T-helper 22 cell (primary cell): Measurements from ENCODE around the gene ARHGAP24.

Source experiments
- DNase-seq: peaks from one replicate; pipeline ENCODE4 v3.0.0-alpha.2; 2020; ENCODE audit warnings: low read depth

ARHGAP24 gene

DNA sequence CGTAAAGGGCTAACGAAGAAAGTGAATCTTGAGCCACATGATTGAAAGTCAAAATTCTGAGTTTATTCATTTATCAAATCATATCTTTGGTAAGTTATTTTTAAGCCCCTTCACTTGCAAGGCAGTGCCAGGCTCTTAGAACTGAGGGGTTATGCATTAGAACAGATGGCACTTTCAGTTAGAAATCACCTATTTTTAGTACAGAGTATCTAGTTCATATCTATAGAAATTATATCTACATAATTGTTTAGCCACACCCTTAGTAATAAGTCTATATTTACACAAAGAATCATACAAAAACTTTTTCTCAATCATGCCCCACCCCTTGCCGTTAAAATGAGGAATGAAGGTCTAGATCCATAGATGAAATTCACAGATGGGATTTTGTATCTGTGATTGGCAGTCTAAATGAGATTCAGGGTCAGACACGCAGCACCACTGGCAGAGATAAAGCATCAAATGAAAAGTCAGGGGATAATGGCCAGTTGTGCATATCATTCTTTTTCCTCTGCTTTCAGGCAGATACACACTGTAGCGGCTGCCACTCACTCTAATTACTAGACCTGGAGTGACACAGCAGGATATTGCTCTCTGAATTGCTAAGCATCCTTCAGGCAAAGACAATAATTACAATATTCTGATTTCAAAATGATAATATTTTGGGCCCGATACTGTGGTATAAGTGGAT is 444.4 kb downstream of the ARHGAP24 start:
- DNase-seq = no peak

DNA sequence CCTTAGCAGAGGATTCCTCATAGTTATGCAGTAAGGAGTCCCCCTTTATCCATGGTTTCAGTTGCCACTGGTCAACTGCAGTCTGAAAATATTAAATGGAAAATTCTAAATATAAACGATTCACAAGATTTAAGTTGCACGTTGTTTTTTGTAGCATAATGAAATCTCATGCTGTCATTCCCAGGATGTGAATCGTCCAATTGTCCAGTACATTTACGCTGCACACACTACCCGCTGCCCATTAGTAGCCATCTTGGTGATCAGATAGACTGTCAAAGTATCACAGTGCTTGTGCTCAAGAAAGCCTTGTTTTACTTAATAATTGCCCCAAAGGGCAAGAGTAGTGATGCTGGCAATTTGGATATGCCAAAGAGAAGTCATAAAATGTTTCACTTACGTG is 450.1 kb downstream of the ARHGAP24 start:
- DNase-seq = no peak

- DNase-seq = no peak
These were observed 454.0 kb downstream of the ARHGAP24 start for GRCh38 chr4:85928775-85929591.

- no peak for DNase-seq
These were observed 455.2 kb downstream of the ARHGAP24 start for GRCh38 chr4:85929961-85930665.

DNA sequence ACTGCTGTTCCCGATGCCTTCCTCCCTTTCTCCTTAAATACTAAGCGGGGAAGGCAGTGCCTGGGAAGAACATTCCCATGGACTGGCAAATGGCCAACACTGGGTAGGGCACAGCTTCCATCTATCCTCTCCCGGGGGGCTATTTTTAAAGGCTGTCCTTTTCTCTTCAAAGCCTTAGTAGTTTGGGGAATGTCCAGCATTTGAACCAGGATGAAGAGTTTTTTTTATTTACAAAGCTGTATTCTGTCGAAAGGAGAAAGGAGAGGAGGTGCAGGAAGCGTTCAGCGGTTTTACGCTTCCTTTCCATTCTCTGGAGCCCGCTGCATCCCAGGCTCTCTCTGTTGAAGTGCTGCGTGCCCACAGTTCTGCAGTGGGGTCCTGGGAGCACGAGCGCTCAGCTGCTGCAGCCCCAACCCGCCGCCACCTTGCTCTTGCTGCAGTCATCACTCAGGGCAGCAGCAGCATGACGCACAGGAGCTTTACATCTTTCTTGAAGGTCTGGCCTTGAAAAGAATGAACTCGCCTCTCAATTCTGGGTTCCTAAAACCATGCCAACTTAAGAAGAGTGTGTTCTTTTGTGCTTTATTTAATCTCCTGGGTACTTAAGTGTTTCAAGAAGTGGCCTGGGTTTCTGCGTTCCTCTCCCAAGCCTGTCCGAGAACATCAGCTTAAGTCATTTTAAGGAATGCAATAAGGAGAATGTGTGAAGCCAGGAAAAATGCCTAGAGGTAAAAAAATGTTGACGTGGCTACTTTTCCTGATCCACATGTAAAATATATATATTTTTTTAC is 457.7 kb downstream of the ARHGAP24 start:
- DNase-seq = no peak

DNA sequence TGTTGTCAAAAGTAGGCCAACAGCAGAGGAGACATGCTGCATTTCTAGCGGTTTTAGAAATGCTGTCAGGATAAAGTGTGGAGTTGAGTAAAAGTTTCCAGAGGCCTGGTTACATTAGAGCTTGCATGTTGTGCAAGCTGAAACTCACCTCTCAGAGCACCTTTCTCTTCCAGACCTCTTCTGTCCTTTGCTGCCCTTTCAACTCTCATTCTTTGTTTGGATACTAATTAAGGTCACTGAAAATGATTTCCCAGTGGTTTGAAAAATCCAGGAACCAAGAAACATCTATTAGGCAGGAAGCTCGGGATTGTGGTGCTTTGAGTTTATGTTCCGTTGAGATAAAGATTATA is 458.3 kb downstream of the ARHGAP24 start:
- no peak for DNase-seq

DNA sequence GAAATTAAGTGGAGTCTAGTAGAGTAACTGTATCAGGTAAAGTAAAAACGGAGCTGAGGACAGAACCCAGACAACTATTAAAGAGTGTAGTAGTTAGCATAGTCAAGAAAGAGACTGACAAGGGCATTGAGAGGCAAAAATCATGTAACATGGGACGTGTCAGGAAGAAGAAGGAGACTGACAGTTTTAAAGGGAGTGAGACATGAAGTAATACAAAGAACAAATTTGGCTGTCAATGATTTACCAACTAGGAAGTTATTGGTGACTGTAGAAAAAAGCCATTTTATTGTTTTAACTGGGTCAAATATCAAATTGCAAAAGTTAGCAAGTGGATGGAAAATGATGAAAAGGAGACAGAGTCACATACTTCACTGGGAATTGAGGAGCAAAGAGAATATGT is 462.6 kb downstream of the ARHGAP24 start:
- no peak for DNase-seq

- no peak for DNase-seq
These were observed 463.1 kb downstream of the ARHGAP24 start for GRCh38 chr4:85938062-85938461.

GRCh38 chr4:85938902-85939301 is 464.0 kb downstream of the ARHGAP24 start:
- no peak for DNase-seq

GRCh38 chr4:85939595-85939994 is 464.6 kb downstream of the ARHGAP24 start:
- DNase-seq = no peak

- no peak for DNase-seq
These were observed 465.2 kb downstream of the ARHGAP24 start for GRCh38 chr4:85940151-85940550.

DNA sequence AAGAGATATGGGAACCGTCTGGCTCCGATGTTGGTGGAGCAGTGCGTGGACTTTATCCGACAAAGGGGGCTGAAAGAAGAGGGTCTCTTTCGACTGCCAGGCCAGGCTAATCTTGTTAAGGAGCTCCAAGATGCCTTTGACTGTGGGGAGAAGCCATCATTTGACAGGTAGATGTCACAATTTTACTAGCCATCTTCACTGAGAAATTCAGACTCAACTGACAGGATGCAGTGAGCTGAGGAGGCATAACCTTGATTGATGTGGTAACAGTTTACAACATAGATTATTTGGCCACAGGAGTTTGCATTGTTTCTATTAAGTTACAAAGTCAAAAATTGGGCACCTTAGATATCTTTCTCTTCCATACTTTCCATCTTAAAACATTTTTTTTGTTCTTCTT is 467.2 kb downstream of the ARHGAP24 start:
- DNase-seq = no peak

DNA sequence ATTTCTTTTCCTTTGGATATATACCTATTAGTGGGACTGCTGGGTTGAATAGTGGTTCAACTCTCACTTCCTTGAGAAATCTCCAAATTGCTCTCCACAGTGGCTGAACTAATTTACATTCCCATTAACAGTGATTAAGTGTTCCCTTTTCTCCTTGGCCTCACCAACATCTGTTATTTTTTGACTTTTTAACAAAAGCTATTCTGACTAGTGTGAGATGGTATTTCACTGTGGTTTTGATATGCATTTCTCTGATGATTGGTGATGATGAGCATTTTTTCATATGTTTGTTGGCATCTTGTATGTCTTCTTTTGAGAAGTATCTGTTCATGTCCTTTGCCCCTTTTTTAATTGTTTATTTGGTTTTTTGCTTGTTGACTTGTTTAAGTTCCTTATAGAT is 471.9 kb downstream of the ARHGAP24 start:
- no peak for DNase-seq

DNA sequence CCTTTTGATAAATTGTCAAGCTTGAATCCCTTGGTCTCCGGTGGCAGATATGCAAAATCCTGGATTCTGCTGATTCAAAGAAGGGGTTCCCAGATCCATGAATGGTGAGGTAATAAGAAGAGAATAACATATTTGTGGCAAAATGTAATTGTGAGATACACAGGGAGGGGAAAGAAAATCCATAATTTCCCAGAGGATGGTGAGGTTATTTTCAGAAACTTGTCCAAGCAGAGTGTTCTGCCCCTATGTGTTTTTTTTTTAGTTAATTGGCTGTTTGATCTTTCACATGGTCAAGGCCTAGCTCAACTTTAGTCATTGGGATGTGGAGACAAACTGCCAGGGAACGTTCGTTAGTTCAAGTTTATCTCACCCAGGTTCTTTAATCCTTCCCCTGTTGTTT is 476.1 kb downstream of the ARHGAP24 start:
- no peak for DNase-seq

GRCh38 chr4:85952528-85952927 is 477.6 kb downstream of the ARHGAP24 start:
- DNase-seq = no peak

DNA sequence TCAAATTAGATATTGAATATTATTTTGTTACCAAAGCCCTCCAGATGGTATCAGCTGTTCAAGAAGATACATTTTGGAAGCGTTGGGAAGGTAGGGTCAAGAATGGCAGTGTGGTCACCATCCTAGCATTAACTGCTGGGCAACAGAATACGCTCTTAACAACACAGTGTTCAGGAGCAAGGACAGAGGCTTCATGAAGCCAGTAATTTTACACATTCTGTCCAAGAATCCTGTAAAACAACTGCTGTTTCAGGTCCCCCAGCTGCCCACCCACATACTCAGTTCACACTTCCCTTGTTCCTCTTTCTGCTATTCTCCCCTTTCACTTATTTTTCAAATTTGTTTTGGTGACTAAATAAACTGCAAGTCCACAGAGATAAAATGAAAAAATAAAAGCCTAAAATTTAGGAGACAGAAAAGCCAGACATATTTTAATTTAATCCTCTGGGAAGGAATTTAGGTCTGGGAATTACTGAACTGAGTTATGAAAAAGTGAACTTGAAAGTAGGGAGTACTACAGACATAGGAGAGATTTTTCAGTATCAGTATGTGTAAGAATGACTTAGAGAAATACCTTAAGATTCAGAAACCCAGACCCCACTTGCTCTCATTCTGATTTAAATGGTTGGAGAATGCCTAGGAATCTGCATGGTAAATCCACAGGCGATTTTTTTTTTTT is 478.2 kb downstream of the ARHGAP24 start:
- no peak for DNase-seq

DNA sequence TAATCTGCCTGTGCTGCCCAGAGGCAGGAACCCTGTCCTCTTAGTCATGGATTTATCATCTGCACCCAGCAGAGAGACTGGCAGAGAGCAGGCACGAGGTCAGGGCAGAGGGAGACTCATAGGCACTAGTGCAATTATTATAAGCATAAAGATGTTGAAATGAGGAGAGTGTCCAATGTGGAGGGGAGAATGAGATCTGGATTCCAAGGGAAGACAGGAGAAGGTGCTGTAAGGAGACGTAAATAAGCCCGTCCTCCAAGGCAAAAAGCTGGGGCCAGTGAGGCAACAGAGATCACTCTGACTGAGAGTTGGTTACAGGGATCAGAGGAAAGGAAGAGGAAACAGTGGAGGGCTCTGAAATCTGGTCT is 478.7 kb downstream of the ARHGAP24 start:
- DNase-seq = no peak

- no peak for DNase-seq
These were observed 480.8 kb downstream of the ARHGAP24 start for GRCh38 chr4:85955620-85956292.

GRCh38 chr4:85956293-85956945 is 481.5 kb downstream of the ARHGAP24 start:
- no peak for DNase-seq

DNA sequence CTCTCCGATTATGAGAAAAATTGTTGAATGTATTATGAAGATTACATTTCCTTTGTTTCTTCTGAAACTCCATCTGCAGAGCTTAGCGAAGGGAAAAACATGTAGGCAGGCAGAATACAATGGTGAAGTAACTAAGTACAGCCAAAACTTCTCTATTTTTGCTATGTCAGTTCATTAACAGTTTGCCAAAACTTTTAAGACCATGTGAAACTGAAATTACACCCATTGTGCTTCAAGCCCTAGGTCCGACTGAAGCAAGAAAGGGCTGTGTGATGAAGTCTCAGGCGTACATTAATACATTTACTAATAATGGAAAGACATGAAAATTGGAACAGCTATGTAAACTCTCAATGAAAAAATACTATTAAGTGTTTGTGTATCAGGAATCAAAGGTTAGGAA is 486.9 kb downstream of the ARHGAP24 start:
- no peak for DNase-seq

- no peak for DNase-seq
These were observed 488.3 kb downstream of the ARHGAP24 start for GRCh38 chr4:85963231-85963630.
